Tibial artery (tissue), 4 donors: ENCODE data around the gene MORN3.

Experiments used
- DNase-seq, 2 donors: peaks; one replicate each; pipeline ENCODE4 v3.0.0-alpha.2; 2019
- H3K27ac ChIP-seq, 2 donors: fragments of 200-600 bp; sonication (generic) in 1 of 2; 1 replicate in 1 of 2; 2 replicates in 1 of 2; pipeline ENCODE4 v1.5.1; 2018 to 2019; ENCODE audit warnings: mild to moderate bottlenecking in 1 of 2
- H3K27me3 ChIP-seq, 2 donors: fragments of 200-600 bp; sonication (generic) in 1 of 2; one replicate each; pipeline versions ENCODE4 v1.5.1 to v1.6.0; 2016 to 2019
- H3K36me3 ChIP-seq, 3 donors: fragments of 200-600 bp; sonication (generic) in 2 of 3; one replicate each; pipeline ENCODE4 v1.5.1; 2016 to 2019; ENCODE audit warnings: mild to moderate bottlenecking in 2 of 3
- H3K4me1 ChIP-seq, 4 donors: fragments of 200-600 bp; sonication (generic) in 2 of 4; 1 replicate in 3 of 4; 2 replicates in 1 of 4; pipeline ENCODE4 v1.5.1; 2016 to 2019
- H3K4me3 ChIP-seq, 2 donors: fragments of 200-600 bp; sonication (generic) in 1 of 2; 1 replicate in 1 of 2; 2 replicates in 1 of 2; pipeline ENCODE4 v1.5.1; 2018 to 2019; ENCODE audit warnings: mild to moderate bottlenecking in 2 of 2
- H3K9me3 ChIP-seq, 3 donors: fragments of 200-600 bp; sonication (generic) in 1 of 3; one replicate each; pipeline ENCODE4 v1.5.1; 2016 to 2019
- intact Hi-C: fragments of 100-400 bp; cut with DNase I; formaldehyde crosslinking; loops from one replicate; pipeline ENCODE4 v1.15.0; 2023; ENCODE audit warnings: low total_unique reads
- TF ChIP-seq, protein P1 (sequence below), 2 experiments: fragments of 200-600 bp in 1 of 2; fragments of 450-650 bp in 1 of 2; IDR thresholded peaks; one replicate each; pipeline ENCODE4 v1.5.1; 2017 to 2019; ENCODE audit warnings: antibody characterized with exemption in 2 of 2, mild to moderate bottlenecking in 1 of 2, moderate library complexity in 1 of 2

MORN3 gene

GRCh38 chr12:121649819-121650353 lies 19.6 kb downstream of the MORN3 start:
- Histone ChIP-seq H3K27ac (no peak overlapping the region), H3K4me1 (no peaks in the 10 kb centered on the region), H3K27me3 (peaks cover 0 to 6% of the 10 kb centered on the region in 2 donors), H3K36me3 (no peaks in the 10 kb centered on the region), H3K9me3 (no peaks in the 10 kb centered on the region), H3K4me3 (no peak overlapping the region)
- no peak for DNase-seq
- intact Hi-C loops: no loop called here
- TF ChIP-seq, protein P1, sequence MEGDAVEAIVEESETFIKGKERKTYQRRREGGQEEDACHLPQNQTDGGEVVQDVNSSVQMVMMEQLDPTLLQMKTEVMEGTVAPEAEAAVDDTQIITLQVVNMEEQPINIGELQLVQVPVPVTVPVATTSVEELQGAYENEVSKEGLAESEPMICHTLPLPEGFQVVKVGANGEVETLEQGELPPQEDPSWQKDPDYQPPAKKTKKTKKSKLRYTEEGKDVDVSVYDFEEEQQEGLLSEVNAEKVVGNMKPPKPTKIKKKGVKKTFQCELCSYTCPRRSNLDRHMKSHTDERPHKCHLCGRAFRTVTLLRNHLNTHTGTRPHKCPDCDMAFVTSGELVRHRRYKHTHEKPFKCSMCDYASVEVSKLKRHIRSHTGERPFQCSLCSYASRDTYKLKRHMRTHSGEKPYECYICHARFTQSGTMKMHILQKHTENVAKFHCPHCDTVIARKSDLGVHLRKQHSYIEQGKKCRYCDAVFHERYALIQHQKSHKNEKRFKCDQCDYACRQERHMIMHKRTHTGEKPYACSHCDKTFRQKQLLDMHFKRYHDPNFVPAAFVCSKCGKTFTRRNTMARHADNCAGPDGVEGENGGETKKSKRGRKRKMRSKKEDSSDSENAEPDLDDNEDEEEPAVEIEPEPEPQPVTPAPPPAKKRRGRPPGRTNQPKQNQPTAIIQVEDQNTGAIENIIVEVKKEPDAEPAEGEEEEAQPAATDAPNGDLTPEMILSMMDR (IDR thresholded peaks at IDR 0.05): no peak

GRCh38 chr12:121649322-121649721 lies 20.1 kb downstream of the MORN3 start:
- no peak overlapping the region for H3K27ac ChIP-seq
- no peak overlapping the region for H3K4me3 ChIP-seq
- TF ChIP-seq, protein P1 (IDR thresholded peaks at IDR 0.05): no peak
- no peaks in the 10 kb centered on the region for H3K9me3 ChIP-seq
- no peaks in the 10 kb centered on the region for H3K4me1 ChIP-seq
- H3K27me3 ChIP-seq: peaks cover 0 to 3% of the 10 kb centered on the region in 2 donors
- H3K36me3 ChIP-seq: no peaks in the 10 kb centered on the region
- no peak for DNase-seq
- intact Hi-C loops: no loop called here

GRCh38 chr12:121648458-121649028 lies 20.9 kb downstream of the MORN3 start:
- DNase-seq: no peak
- H3K36me3 ChIP-seq: no peaks in the 10 kb centered on the region
- no peak overlapping the region for H3K4me3 ChIP-seq
- TF ChIP-seq, protein P1 (IDR thresholded peaks at IDR 0.05): no peak
- H3K27ac ChIP-seq: no peak overlapping the region
- intact Hi-C loops: no loop called here
- no peaks in the 10 kb centered on the region for H3K4me1 ChIP-seq
- H3K9me3 ChIP-seq: no peaks in the 10 kb centered on the region
- no peaks in the 10 kb centered on the region for H3K27me3 ChIP-seq

DNA sequence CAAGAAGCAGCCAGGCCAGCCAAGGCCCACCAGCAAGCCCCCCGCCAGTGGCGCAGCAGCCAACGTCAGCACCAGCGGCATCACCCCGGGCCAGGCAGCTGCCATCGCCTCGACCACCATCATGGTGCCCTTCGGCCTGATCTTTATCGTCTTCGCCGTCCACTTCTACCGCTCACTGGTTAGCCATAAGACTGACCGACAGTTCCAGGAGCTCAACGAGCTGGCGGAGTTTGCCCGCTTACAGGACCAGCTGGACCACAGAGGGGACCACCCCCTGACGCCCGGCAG lies 28.2 kb downstream of the MORN3 start:
- intact Hi-C loops: no loop called here
- TF ChIP-seq, protein P1 (IDR thresholded peaks at IDR 0.05): no peak
- Histone ChIP-seq H3K36me3 (peaks cover 0 to 13% (median 12%) of the 10 kb centered on the region in 3 donors), H3K4me1 (no peaks in the 10 kb centered on the region), H3K4me3 (no peak overlapping the region), H3K27ac (no peak overlapping the region), H3K9me3 (no peaks in the 10 kb centered on the region), H3K27me3 (no peaks in the 10 kb centered on the region)
- DNase-seq: no peak

DNA sequence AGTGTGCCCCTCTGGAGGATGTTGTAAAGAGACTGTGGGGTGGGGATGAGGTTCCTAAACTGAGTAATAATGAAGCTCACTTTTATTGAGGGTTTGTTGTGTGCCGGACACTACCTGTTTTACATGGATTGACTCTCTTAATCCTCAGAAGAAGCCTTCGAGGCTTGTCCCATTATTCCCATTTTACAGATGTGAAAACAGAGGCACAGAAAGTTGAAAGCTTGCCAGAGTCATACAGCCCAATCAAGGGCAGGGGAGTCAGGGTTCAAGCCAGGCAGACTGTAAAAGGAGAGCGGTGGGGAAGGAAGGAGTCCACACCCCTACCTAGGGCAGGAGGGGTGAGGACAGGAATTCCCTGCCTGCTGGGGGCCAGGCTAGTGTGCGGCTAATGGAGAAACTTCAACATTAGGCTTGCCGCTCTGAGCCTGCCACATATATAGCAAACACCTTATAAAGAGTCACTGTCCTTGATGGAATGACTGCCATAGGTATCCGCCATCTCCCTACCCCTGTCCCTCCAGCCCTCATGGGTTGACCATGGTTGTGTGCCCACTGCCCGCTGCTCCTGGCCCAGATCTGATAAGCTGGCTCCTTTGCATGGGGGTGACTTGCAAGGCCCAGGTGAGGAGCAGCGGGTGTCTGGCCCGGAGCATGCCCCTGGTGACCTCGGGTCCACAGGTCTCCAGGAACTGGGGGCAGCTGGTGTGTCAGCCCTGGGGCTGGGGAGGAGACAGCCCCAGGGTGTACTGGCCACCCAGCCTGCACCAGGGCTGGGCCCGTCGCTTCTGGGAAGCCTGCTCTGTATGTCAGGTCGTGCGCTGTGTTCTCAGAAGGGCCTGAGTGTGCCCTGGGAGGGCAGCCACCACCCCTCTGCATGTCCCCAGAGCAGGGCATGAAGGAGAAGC lies 30.9 kb downstream of the MORN3 start:
- Histone ChIP-seq H3K27me3 (no peaks in the 10 kb centered on the region), H3K4me3 (no peak overlapping the region), H3K27ac (no peak overlapping the region), H3K36me3 (peaks cover 0 to 15% (median 13%) of the 10 kb centered on the region in 3 donors), H3K4me1 (no peaks in the 10 kb centered on the region), H3K9me3 (no peaks in the 10 kb centered on the region)
- intact Hi-C loops: no loop called here
- no peak for DNase-seq
- TF ChIP-seq, protein P1 (IDR thresholded peaks at IDR 0.05): no peak
